Stimulated activated CD8-positive, alpha-beta memory T cell treated with anti-CD3 and anti-CD28 coated beads, Interleukin-12 subunit alpha, Interleukin-12 subunit beta, amount 100 ng/mL, for 4 hours (primary cell): ENCODE measurements around the gene TAF1B.
"Not testable (repeated sequence)": the region's sequence is repeated elsewhere in the genome, so short reads cannot be mapped to it uniquely, and the experiment has no call there.

Experiments
- DNase-seq: peaks from one replicate; pipeline ENCODE4 v3.0.0-alpha.2; 2020; ENCODE audit warnings: low read depth

The TAF1B gene

DNA sequence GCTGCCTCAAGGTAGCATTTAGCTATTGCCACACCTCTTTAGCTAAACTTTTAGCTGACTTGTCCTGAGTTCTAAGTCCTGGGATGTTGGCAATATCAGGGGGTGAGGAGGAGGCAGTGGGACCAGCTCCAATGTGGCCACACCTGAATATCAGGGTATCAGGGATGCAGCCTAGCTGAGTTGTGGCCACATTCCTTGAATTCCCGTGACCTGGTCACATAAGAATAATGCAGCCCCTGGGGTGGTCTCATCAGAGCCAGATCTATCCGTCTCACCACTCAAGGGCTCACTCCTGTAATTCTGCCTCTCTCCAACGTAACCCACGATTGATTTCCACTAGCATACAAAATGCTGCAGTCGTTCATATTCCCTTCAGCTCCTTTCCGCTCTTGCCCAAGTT is 11.6 kb upstream of the TAF1B start:
- no peak for DNase-seq

DNA sequence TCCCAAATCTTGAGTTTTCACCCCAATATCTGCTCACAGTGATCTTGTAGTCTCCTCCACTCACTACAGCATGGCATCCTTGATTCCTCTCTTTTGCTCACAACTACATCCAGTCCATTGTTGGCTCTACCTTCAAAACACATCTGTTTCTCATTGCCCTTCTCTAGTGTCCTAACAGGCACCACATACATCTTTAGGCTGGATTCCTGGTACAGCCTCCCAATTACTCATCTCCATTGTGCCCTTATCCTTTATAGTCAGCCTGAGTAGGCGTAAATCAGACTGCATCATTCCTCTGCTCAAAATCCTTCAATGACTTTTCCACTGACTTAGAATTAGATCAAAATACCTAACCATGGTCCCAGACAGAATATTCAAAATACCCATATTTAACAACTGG is 10.7 kb upstream of the TAF1B start:
- no peak for DNase-seq

DNA sequence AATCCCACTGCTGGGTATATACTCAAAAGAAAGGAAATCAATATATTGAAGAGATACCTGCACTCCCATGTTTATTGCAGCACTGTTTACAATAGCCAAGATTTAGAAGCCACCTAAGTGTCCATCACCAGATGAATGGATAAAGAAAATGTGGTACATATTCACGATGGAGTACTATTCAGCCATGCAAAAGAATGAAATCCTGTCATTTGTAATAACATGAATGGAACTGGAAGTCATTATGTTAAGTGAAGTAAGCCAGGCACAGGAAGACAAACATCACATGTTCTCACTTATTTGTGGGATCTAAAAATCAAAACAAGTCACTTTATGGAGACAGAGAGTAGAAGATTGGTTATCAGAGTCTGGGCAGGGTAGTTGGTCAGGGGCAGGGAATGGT is 8.2 kb upstream of the TAF1B start:
- DNase-seq: not testable (repeated sequence)

GRCh38 chr2:9836074-9836473 is 7.2 kb upstream of the TAF1B start:
- DNase-seq: no peak

DNA sequence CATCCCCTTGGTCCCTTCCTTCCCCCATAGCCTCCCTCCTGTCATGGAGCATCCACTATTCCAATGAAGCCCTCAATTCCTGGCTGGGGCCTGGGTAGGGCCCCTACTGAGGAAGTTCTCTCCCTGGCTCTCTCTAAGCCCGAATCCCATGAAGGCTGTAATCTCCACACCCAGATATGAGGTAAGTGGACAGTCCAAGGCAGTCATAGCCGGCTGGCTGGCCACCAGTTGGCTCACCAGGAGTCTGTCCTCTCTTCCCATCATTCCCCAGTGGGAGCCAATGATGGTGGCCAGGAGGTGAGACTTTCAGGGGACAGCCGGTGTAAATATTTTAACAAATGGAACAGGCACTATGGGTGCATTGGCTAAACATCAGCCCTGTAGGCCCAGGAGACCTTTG is 6.8 kb upstream of the TAF1B start:
- DNase-seq: no peak

DNA sequence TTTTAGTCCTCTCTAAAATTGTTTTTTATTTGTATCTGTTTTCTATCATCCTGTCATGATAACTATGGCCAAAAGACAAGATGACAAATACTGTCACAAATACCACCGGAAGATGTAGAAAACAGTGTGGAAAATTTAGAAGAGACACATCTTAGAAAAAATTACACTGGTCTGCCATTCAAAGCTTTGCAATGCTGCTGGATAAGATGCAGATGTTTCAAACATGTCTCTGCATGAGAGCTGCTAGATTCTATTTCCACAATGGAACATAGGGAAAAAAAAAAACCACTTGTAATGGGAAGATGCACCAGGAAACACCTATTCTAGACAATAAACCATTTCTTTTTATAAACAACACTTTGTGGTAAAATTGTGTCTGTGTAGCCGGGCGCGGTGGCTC is 5.8 kb upstream of the TAF1B start:
- no peak for DNase-seq

DNA sequence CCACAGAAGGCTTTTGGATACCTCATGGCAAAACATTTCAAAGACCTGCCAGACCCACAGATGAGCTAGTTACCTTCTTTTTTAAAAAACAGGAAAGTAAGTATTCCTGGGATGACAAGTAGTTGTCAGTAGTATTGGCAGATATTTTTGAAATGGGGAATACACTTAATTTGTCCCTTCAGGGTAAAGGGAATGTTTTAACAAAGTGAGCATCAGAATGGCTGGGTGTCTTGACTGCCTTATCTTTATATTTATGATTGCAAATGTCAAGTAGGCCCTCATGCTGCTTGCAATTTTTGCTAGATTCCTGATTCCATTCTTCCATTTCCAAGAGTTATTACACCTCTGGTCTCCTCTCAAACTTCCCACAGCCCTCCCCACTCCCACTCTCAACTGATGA is 4.9 kb upstream of the TAF1B start:
- no peak for DNase-seq

DNA sequence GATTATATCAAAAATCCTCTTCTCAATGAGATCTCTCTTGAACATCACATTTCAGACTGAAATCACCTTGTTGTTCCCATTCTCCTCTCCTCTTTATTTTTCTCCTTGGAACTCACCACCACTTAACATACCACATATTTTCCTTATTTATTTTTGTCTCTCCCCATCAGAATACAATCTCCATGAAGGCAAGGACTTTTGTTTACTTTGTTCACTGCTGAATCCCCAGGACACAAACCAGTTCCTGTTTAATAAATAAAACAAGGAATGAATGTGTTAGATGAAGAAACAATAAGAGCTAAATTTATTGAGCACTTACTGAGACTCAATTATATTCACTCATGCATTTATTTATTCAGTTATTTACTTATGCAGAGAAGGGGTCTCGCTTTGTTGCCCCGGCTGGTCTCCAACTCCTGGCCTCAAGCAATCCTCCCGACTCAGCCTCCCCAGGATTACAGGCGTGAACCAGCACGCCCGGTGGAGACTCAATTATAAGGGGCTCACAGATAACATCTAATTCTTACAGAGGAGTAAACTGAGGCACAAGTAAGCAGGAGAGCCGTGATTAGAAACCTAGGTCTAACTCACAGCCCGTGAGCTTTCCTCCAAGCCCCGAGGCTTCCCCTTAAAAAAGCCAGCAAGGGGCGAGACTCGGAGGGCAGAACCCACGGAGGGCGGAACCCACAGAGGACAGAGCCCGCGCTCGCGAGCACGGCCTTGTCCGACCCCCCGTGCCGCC is 616 bp upstream of the TAF1B start:
- DNase-seq: no peak

- DNase-seq: no peak
These were observed 786 bp downstream of the TAF1B start for GRCh38 chr2:9844036-9844483.

DNA sequence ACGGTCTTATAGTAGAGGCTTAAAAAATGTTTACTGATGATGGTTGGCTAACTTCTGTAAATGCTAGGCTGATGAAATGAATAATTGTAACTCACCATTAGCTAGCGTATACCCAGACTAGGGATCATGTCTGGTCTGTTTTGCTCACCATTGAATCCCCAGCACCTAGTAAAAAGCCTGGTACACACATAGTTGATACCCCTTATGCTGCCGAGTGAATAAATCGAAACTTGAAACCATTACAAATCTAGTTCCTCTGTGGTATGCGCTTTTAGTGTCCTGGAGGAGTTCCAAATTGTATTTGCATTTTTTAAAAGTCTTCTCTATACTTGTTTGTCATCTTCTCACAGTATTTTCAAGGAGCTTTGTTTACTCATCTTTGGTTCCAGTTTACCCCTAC is 1.3 kb downstream of the TAF1B start:
- no peak for DNase-seq

DNA sequence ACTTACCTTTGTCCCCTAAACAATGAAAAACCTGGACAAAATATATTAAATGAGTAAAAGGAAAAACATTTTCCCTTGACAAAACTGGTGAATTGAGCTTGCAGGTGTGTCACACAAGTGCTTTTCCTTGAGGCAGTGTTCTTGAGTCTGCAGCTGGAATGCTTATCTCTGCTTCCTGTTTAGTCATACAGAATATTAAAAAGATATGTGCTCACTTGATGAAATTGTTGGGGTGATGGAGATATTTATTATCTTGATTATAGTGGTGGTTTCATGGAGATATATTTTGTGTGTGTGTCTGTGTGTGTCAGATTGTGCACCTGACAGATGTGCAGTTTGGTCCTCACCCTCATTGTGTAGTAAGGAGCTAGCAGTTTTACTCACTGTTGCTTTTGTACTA is 3.3 kb downstream of the TAF1B start:
- no peak for DNase-seq

DNA sequence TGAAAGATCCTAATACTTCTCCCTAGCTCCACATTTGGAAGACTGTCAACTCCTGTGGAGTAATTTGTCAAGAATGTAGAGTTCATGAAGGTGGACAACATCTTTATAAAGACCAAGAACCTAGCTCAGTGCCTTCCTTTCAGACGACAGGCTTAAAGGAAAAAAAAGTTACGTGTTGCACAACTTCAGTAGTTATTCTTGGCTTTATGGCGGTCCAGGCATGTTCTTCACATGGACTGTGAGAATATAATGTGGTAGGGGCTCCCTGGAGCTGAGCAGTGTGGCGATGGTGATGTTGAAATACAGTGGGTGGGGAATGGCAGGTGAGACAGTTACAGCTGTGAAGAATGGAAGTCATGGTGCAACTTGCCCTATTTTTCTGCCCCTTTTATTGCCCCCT is 3.9 kb downstream of the TAF1B start:
- DNase-seq: no peak

DNA sequence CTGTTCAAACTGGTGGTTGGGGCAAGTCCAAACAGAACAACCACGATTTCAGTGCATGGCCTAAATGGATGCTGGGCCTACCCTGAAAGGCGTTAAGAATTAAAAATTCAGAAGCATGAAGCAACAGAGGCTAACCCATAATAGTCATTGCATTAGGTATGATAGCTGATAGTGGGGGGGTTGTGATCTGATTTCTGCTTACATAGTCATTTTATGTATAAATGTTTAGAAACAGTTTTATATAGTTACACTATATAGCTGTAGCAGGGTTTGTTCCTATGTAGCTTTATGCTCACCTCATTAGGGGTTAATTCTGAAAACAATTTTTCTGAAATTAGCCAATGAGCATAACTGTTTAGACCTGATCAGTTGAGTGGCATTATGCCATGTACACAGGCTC is 9.6 kb downstream of the TAF1B start:
- DNase-seq: no peak

- DNase-seq: no peak
These were observed 14.8 kb downstream of the TAF1B start for GRCh38 chr2:9857814-9858729.

- DNase-seq: no peak
These were observed 15.4 kb downstream of the TAF1B start for GRCh38 chr2:9858730-9859068.

- DNase-seq: not testable (repeated sequence)
These were observed 17.8 kb downstream of the TAF1B start for GRCh38 chr2:9860922-9861580.

DNA sequence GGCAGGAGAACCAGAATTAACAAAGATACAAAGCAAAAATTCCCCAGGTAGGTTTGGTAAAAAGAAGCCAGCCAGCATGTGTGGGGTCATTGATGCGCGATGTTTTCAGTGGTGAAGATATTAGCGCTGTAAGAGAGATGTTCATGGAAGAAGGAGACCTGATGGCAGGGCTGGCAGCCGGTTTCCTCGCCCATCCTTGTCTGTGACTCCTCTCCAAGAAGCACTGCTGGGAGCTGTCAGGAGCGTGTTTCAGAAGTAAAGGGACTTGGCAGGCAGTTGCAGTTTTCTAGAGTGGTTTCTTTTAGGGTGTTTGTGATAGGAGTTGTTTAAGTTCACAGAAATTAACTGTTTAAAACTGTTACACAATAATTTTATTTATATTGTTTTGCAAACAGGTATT is 24.6 kb downstream of the TAF1B start:
- DNase-seq: no peak

DNA sequence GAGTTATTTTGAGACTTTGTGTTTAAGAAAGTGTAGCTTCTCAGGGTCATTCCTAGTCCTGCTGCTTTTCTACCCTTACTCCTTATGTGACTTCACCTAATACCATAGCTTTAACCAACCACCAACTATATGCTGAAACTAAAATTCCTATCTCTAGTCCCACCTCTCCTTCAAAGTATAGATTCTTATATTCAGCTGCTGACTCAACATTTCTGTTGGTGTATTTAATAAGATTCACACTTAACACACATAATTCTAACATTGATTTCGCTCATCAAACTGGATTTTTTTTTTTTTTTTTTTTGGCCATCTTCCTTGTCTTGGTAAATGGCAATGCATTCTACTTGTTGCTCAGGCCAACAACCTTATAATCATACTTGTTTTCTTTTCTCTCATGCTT is 30.1 kb downstream of the TAF1B start:
- no peak for DNase-seq

- DNase-seq: no peak
These were observed 33.8 kb downstream of the TAF1B start for GRCh38 chr2:9877026-9877425.

DNA sequence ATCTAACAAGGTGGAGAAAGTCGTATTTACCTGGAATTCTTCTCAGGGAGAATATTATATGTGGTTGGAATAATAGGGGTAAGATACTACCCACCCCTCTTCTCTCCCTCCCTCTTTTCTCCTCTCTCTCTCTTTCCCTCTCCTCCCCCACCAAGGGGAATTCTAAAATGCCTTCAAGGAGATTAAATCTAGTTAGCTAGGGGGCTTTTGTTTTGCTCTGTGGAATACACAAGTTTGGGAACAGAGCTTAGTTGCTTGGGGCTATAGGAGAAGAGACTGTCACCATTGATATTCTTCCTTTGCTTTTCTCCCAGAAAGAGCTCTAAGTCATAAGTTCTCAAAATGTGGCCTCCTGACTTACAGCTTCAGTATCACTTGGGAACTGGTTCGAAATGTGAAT is 34.5 kb downstream of the TAF1B start:
- no peak for DNase-seq

DNA sequence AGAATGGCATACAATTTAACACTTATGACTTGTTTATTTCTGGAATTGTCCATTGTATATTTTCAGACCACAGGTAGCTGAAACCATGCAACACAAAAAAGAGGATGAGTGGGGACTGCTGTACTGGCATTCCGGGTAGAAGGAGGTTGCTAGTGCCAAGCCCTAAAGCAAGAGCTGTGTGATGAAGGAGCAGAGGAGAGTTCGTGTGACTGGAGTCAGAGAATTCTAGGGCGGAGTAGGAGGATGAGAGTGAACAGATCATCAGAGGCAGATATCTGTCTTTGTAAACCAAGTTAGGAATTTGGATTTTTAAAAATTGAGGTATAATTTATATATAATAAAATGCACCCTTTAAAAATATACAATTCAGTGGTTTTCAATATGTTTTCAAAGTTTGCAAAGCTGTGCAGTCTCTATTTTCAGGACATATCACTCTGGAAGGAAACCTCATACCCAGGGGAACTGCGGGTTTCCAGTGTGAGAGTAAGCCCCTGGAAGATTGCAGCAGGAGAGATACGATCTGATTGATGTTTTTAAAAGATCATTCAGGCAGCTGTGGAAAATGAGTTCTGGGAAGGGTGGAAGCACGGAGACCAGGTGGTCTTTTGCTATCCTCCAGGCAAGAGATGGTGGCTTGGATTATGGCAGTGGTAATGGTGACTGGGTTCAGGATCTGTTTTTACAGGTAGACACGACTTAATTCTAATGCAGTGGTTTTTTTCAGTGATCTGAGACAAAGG is 36.4 kb downstream of the TAF1B start:
- DNase-seq: no peak

DNA sequence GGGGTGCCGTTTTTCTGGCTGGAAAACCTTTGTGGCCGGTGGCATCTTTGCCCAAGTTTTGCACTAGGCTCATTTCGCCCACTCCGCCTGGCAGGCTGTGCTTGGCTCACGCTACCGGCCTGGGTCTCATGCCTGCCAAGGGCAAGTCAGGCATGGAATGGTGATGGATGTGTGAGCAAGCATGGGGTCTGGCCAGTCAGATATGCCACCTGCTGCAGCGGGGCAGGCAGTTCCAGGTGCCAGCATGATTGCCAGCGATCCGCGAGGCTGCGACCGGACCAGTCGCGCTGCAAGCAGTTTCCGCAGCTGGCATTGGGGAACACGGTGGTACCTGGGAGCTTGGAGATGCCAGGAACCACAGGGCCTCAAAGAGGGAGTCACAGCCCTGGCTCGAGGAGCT is 40.6 kb downstream of the TAF1B start:
- no peak for DNase-seq
